Measurements from ENCODE around the gene SORCS3.

- no peak for TF ChIP-seq CTCF (IDR thresholded peaks at IDR 0.05; ENCODE audit: low read depth, low read length)
- TF ChIP-seq POLR2A (IDR thresholded peaks at IDR 0.05; ENCODE audit: extremely low read depth, insufficient read length) = no peak
- TF ChIP-seq MYC (IDR thresholded peaks at IDR 0.05; ENCODE audit: low read depth, low read length) = no peak
These were observed 133.1 kb downstream of the SORCS3 start for GRCh38 chr10:104774234-104774633.
